Activated B cell treated with CpG ODN at 0.5 μM for 24 hours (primary cell): ENCODE results near the gene DLG1. TPM values are rescaled to one million over a fixed set of nuclear protein-coding genes. Genes with fewer than 3 reads are reported as not detected.
"Not testable (repeated sequence)": the region's sequence is repeated elsewhere in the genome, so short reads cannot be mapped to it uniquely, and the experiment has no call there.

Source experiments
- ATAC-seq: fragments of 200-7000 bp; cut with Tn5 transposase; one replicate; pipeline ENCODE4 v1.10.0; 2021; ENCODE audit warnings: low read depth, mild to moderate bottlenecking, moderate library complexity
- CTCF ChIA-PET: fragments of 350-600 bp; sonication (Branson Sonifier 250); formaldehyde crosslinking; loops from one replicate; lab custom pipeline; 2021; ENCODE audit warnings: antibody characterized with exemption; lab: Charles Lee
- POLR2A ChIA-PET: fragments of 350-600 bp; sonication (Branson Sonifier 250); formaldehyde crosslinking; loops from one replicate; lab custom pipeline; 2021; ENCODE audit warnings: antibody characterized with exemption; lab: Charles Lee
- DNase-seq: peaks from one replicate; pipeline ENCODE4 v3.0.0; 2022
- H3K27ac Mint-ChIP-seq: one replicate; pipeline ENCODE4 v1.8.0; 2020; ENCODE audit warnings: mixed read lengths
- H3K27me3 Mint-ChIP-seq: one replicate; pipeline ENCODE4 v1.8.0; 2021; ENCODE audit warnings: mixed read lengths
- H3K36me3 Mint-ChIP-seq: one replicate; pipeline ENCODE4 v1.8.0; 2021; ENCODE audit warnings: low read depth, mixed read lengths
- H3K4me1 Mint-ChIP-seq: one replicate; pipeline ENCODE4 v1.8.0; 2021; ENCODE audit warnings: mixed read lengths
- H3K4me3 Mint-ChIP-seq: one replicate; pipeline ENCODE4 v1.8.0; 2020; ENCODE audit warnings: mild to moderate bottlenecking, mixed read lengths
- H3K9me3 Mint-ChIP-seq: one replicate; pipeline ENCODE4 v1.8.0; 2020; ENCODE audit warnings: mixed read lengths
- CTCF ChIP-seq: fragments of 200-600 bp; IDR thresholded peaks from one replicate; pipeline ENCODE4 v1.8.0; 2022; ENCODE audit warnings: antibody characterized with exemption, mild to moderate bottlenecking
- intact Hi-C: fragments of 100-400 bp; cut with micrococcal nuclease; formaldehyde crosslinking; loops from one replicate; pipeline ENCODE4 v1.15.1; 2024
- total RNA-seq: library from RNA; stranded (reverse); gene quantifications from 2 replicates; pipeline ENCODE4 v1.2.3, GENCODE V29; 2022

The DLG1 gene
- total RNA-seq, 1 donor from 2014 or later: 102 TPM

- ATAC-seq: no peak
- ChIA-PET POLR2A (no interaction called here), CTCF (no interaction called here)
- no peaks in the 10 kb centered on the region for H3K9me3 Mint-ChIP-seq
- intact Hi-C loops: no loop called here
- H3K27me3 Mint-ChIP-seq: no peaks in the 10 kb centered on the region
- no peak for DNase-seq
- peaks cover 55% of the 10 kb centered on the region for H3K36me3 Mint-ChIP-seq
- H3K27ac Mint-ChIP-seq: no peak overlapping the region
- no peak for TF ChIP-seq CTCF
- peaks cover 15% of the 10 kb centered on the region for H3K4me1 Mint-ChIP-seq
- H3K4me3 Mint-ChIP-seq: no peak overlapping the region
These were observed 233.6 kb downstream of the DLG1 start for GRCh38 chr3:197064771-197065170.

- ChIA-PET POLR2A (no interaction called here), CTCF (interaction anchor here (0.5 kb wide), 1 partner anchor 126 kb away, joined by 3 read pairs; no protein-coding TSS in a partner anchor)
- no peak overlapping the region for H3K27ac Mint-ChIP-seq
- no peaks in the 10 kb centered on the region for H3K9me3 Mint-ChIP-seq
- H3K4me3 Mint-ChIP-seq: no peak overlapping the region
- intact Hi-C loops: no loop called here
- H3K4me1 Mint-ChIP-seq: peaks cover 2% of the 10 kb centered on the region
- no peak for ATAC-seq
- TF ChIP-seq CTCF: no peak
- no peak for DNase-seq
- peaks cover 76% of the 10 kb centered on the region for H3K36me3 Mint-ChIP-seq
- no peaks in the 10 kb centered on the region for H3K27me3 Mint-ChIP-seq
These were observed 236.0 kb downstream of the DLG1 start for GRCh38 chr3:197062446-197062845.

- peaks cover 67% of the 10 kb centered on the region for H3K36me3 Mint-ChIP-seq
- POLR2A ChIA-PET: interaction anchor here (2.2 kb wide), 1 partner anchor 28 kb away, joined by 8 read pairs; no protein-coding TSS in a partner anchor
- peak; percentile 39 for ATAC-seq
These were observed 246.8 kb downstream of the DLG1 start for GRCh38 chr3:197051637-197052036.

GRCh38 chr3:197050511-197050910 lies 247.9 kb downstream of the DLG1 start:
- CTCF ChIA-PET: no interaction called here
- H3K9me3 Mint-ChIP-seq: no peaks in the 10 kb centered on the region
- H3K27me3 Mint-ChIP-seq: no peaks in the 10 kb centered on the region
- H3K36me3 Mint-ChIP-seq: peaks cover 67% of the 10 kb centered on the region
- POLR2A ChIA-PET: interaction anchor here (2.2 kb wide), 1 partner anchor 27 kb away, joined by 8 read pairs; no protein-coding TSS in a partner anchor
- no peak overlapping the region for H3K27ac Mint-ChIP-seq
- no peak for TF ChIP-seq CTCF
- intact Hi-C loops: no loop called here
- H3K4me1 Mint-ChIP-seq: peaks cover 11% of the 10 kb centered on the region
- ATAC-seq: no peak
- no peak overlapping the region for H3K4me3 Mint-ChIP-seq
- DNase-seq: no peak

More at GRCh38 chr3:197051637-197052036, 246.8 kb downstream of the DLG1 start:
- H3K4me3 Mint-ChIP-seq, H3K27me3 Mint-ChIP-seq, intact Hi-C loops, CTCF ChIA-PET, DNase-seq, H3K9me3 Mint-ChIP-seq: not testable (repeated sequence)
- Mint-ChIP-seq H3K27ac (peak overlapping the region; percentile 63), H3K4me1 (peaks cover 11% of the 10 kb centered on the region)

- CTCF ChIA-PET: interaction anchor here (1.8 kb wide), 1 partner anchor 13 kb away, joined by 7 read pairs; the partner anchor contains the start of gene MELTF
- H3K27me3 Mint-ChIP-seq: no peaks in the 10 kb centered on the region
These were observed 255.9 kb downstream of the DLG1 start for GRCh38 chr3:197042539-197042938.

More at GRCh38 chr3:197042539-197042938, 255.9 kb downstream of the DLG1 start:
- no peaks in the 10 kb centered on the region for H3K9me3 Mint-ChIP-seq
- DNase-seq (no peak), ATAC-seq (no peak)
- no peak overlapping the region for H3K27ac Mint-ChIP-seq
- TF ChIP-seq CTCF: no peak
- POLR2A ChIA-PET: no interaction called here
- H3K36me3 Mint-ChIP-seq: peaks cover 33% of the 10 kb centered on the region
- H3K4me1 Mint-ChIP-seq: no peaks in the 10 kb centered on the region
- H3K4me3 Mint-ChIP-seq: no peak overlapping the region
- intact Hi-C loops: no loop called here
